K562 (cell line): ENCODE data around the gene MAPKAPK2. TPM values are rescaled to one million over a fixed set of nuclear protein-coding genes. Genes with fewer than 3 reads are reported as not detected.

Experiments used
- ARID2 ChIP-seq: fragments of 450-650 bp; IDR thresholded peaks from 2 replicates; pipeline ENCODE4 v1.6.1; 2017; ENCODE audit warnings: antibody characterized with exemption, mild to moderate bottlenecking
- ERF ChIP-seq: fragments of 450-650 bp; formaldehyde crosslinking; IDR thresholded peaks from 2 replicates; pipeline ENCODE4 v1.4.0; 2020; ENCODE audit warnings: mild to moderate bottlenecking, mixed read lengths
- HDAC3 ChIP-seq: fragments of 450-650 bp; IDR thresholded peaks from 2 replicates; pipeline ENCODE4 v1.6.1; 2018; ENCODE audit warnings: borderline replicate concordance, mild to moderate bottlenecking, moderate library complexity; ENCODE audit not compliant: partially characterized antibody
- HEY1 ChIP-seq: fragments of 250-450 bp; sonication (Bioruptor Pico); IDR thresholded peaks from 2 replicates; pipeline ENCODE4 v1.5.0; 2020; ENCODE audit warnings: mild to moderate bottlenecking, moderate library complexity, borderline replicate concordance
- KAT8 ChIP-seq: fragments of 450-650 bp; IDR thresholded peaks from 2 replicates; pipeline ENCODE4 v1.6.1; 2016; ENCODE audit warnings: low read depth, mild to moderate bottlenecking
- NFE2L1 ChIP-seq: fragments of 450-650 bp; IDR thresholded peaks from 2 replicates; pipeline ENCODE4 v1.6.1; 2016; ENCODE audit warnings: missing genetic modification characterization, low read depth, mild to moderate bottlenecking, missing compliant biosample characterization, moderate library complexity, borderline replicate concordance
- NR2F6 ChIP-seq: fragments of 450-650 bp; formaldehyde crosslinking; IDR thresholded peaks from 2 replicates; pipeline ENCODE4 v1.4.0; 2020; ENCODE audit warnings: mild to moderate bottlenecking
- PCBP1 ChIP-seq: fragments of 200-400 bp; formaldehyde crosslinking; IDR thresholded peaks from 2 replicates; pipeline ENCODE4 v1.6.1; 2018; ENCODE audit warnings: mild to moderate bottlenecking, low read depth, low read length; ENCODE audit not compliant: poor library complexity, severe bottlenecking
- SIN3B ChIP-seq: fragments of 450-650 bp; IDR thresholded peaks from 2 replicates; pipeline ENCODE4 v1.6.1; 2017; ENCODE audit warnings: low read depth, mild to moderate bottlenecking, moderate library complexity
- SREBF1 ChIP-seq: fragments of 150-350 bp; IDR thresholded peaks from 2 replicates; pipeline ENCODE4 v1.6.1; 2014; ENCODE audit warnings: antibody characterized with exemption, low read depth, low read length, borderline replicate concordance
- STAT5A ChIP-seq: IDR thresholded peaks from 2 replicates; pipeline ENCODE4 v1.6.1; 2012; ENCODE audit warnings: low read length, inconsistent platforms, borderline replicate concordance
- TEAD4 ChIP-seq, 2 experiments: sonication (generic) in 1 of 2; formaldehyde crosslinking in 1 of 2; IDR thresholded peaks; 2 replicates each; pipeline versions ENCODE4 v1.6.1 to v1.8.0; 2012 to 2022; ENCODE audit warnings: borderline replicate concordance in 1 of 2, inconsistent platforms in 1 of 2, low read length in 1 of 2, mild to moderate bottlenecking in 1 of 2, missing genetic modification reagents in 1 of 2
- ZFPM2 ChIP-seq: fragments of 250-450 bp; sonication (Bioruptor Pico); IDR thresholded peaks from 2 replicates; pipeline ENCODE4 v1.5.1; 2022; ENCODE audit warnings: mild to moderate bottlenecking
- ZNF23 ChIP-seq: fragments of 250-450 bp; sonication (Bioruptor Pico); IDR thresholded peaks from 2 replicates; pipeline ENCODE4 v1.4.0; 2020; ENCODE audit warnings: mild to moderate bottlenecking
- ZNF583 ChIP-seq: fragments of 250-450 bp; sonication (Bioruptor Pico); IDR thresholded peaks from 2 replicates; pipeline ENCODE4 v1.4.0; 2020
- ZNF699 ChIP-seq: fragments of 250-450 bp; sonication (Bioruptor Pico); IDR thresholded peaks from 2 replicates; pipeline ENCODE4 v1.8.0; 2021; ENCODE audit warnings: mild to moderate bottlenecking, moderate library complexity; ENCODE audit not compliant: insufficient replicate concordance
- polyA plus RNA-seq, 8 experiments: library from polyadenylated mRNA; depleted of rRNA in 4 of 8; stranded (reverse) in 5 of 8; unstranded in 3 of 8; fragments of >200 nt; fragmentation: Nextera tagmentation in 2 of 8; fragmentation: Illumina TruSeq in 1 of 8; extraction: Ambion mirVana in 2 of 8; extraction: Trizol in 1 of 8; gene quantifications; 2 replicates each; pipeline versions ENCODE4 v1.2.1 to v1.2.3, GENCODE V29; 2011 to 2014; ENCODE audit warnings: inconsistent platforms in 1 of 8, missing spikeins in 1 of 8
- total RNA-seq, 7 experiments: library from RNA; depleted of rRNA in 6 of 7; stranded (reverse); fragments of >200 nt in 6 of 7; fragmentation: Illumina TruSeq in 2 of 7; extraction: Trizol in 2 of 7; gene quantifications; 2 replicates each; pipeline versions ENCODE4 v1.2.1 to v1.2.3, GENCODE V29; 2011 to 2021; ENCODE audit warnings: low replicate concordance in 1 of 7
- TF ChIP-seq, protein P1 (sequence below): sonication (generic); formaldehyde crosslinking; IDR thresholded peaks from 2 replicates; pipeline ENCODE4 v1.8.1; 2023; ENCODE audit warnings: missing genetic modification reagents, mild to moderate bottlenecking, borderline replicate concordance
- TF ChIP-seq, protein P2 (sequence below): fragments of 250-450 bp; sonication (Bioruptor Pico); IDR thresholded peaks from 2 replicates; pipeline ENCODE4 v1.5.0; 2021
- TF ChIP-seq, protein P3 (sequence below): fragments of 450-650 bp; formaldehyde crosslinking; conservative IDR thresholded peaks from 2 replicates; pipeline ENCODE4 v1.4.0; 2022; ENCODE audit warnings: mild to moderate bottlenecking, missing genetic modification characterization
- TF ChIP-seq, protein P4 (sequence below), 2 experiments: fragments of 450-650 bp in 1 of 2; sonication (generic) in 1 of 2; formaldehyde crosslinking in 1 of 2; IDR thresholded peaks in 1 of 2; conservative IDR thresholded peaks in 1 of 2; 2 replicates each; pipeline versions ENCODE4 v1.6.1 to v1.8.1; 2016 to 2023; ENCODE audit warnings: mild to moderate bottlenecking in 2 of 2, moderate library complexity in 2 of 2, inconsistent platforms in 1 of 2, missing genetic modification reagents in 1 of 2

MAPKAPK2 gene
- total and polyA plus RNA-seq, 9 of the 15 experiments (the other 6 are each of a cell fraction or from before 2014, with no cell fraction given) = 0.63 to 94.2 (median 52.1) TPM

DNA sequence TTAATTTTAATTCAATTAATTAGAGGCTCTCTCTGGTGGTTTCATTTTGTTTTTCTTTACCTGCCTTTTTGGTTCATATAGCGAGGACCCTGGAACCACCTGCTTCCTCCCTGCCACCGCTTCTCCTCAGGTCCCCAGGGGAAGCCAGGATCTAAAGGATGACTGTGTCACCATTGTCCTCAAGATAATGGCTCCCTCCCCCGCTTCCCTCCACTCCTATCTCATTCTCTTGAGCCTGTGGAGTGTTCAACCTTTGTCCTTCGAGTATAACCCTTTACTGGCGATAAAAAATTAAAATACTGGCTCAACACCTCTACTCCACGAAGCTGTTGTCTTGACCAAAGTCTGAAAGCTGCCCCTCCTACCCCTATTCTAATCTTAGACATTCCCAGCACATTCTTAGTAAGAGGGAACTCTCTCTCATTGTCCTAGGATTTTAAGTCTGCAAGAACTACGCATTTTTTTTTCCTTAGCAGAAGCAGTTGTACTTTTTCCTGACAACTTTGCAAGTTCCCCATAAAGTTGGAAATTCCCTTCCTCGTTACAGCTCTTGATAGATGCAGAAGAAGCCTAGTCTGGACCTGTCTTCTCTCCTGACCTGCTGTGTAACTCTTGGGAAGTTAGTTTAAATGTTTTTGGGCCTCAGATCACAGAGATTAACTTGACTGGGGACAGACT, 12.6 kb upstream of the MAPKAPK2 start (continued):
- peak; percentile 82 for TF ChIP-seq TEAD4 (IDR thresholded peaks at IDR 0.05; ENCODE audit: low read length)
- TF ChIP-seq TEAD4 (CRISPR knock-in tag; IDR thresholded peaks at IDR 0.05; ENCODE audit: borderline replicate concordance) = no peak
- TF ChIP-seq ERF (CRISPR knock-in tag) = no peak
- TF ChIP-seq, protein P1, sequence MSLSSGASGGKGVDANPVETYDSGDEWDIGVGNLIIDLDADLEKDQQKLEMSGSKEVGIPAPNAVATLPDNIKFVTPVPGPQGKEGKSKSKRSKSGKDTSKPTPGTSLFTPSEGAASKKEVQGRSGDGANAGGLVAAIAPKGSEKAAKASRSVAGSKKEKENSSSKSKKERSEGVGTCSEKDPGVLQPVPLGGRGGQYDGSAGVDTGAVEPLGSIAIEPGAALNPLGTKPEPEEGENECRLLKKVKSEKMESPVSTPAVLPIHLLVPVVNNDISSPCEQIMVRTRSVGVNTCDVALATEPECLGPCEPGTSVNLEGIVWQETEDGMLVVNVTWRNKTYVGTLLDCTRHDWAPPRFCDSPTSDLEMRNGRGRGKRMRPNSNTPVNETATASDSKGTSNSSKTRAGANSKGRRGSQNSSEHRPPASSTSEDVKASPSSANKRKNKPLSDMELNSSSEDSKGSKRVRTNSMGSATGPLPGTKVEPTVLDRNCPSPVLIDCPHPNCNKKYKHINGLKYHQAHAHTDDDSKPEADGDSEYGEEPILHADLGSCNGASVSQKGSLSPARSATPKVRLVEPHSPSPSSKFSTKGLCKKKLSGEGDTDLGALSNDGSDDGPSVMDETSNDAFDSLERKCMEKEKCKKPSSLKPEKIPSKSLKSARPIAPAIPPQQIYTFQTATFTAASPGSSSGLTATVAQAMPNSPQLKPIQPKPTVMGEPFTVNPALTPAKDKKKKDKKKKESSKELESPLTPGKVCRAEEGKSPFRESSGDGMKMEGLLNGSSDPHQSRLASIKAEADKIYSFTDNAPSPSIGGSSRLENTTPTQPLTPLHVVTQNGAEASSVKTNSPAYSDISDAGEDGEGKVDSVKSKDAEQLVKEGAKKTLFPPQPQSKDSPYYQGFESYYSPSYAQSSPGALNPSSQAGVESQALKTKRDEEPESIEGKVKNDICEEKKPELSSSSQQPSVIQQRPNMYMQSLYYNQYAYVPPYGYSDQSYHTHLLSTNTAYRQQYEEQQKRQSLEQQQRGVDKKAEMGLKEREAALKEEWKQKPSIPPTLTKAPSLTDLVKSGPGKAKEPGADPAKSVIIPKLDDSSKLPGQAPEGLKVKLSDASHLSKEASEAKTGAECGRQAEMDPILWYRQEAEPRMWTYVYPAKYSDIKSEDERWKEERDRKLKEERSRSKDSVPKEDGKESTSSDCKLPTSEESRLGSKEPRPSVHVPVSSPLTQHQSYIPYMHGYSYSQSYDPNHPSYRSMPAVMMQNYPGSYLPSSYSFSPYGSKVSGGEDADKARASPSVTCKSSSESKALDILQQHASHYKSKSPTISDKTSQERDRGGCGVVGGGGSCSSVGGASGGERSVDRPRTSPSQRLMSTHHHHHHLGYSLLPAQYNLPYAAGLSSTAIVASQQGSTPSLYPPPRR = no peak
- TF ChIP-seq SIN3B = no peak
- TF ChIP-seq ZNF699 = no peak
- TF ChIP-seq NFE2L1 (tag) = no peak
- no peak for TF ChIP-seq PCBP1
- peak; percentile 71 for TF ChIP-seq STAT5A
- TF ChIP-seq, protein P2, sequence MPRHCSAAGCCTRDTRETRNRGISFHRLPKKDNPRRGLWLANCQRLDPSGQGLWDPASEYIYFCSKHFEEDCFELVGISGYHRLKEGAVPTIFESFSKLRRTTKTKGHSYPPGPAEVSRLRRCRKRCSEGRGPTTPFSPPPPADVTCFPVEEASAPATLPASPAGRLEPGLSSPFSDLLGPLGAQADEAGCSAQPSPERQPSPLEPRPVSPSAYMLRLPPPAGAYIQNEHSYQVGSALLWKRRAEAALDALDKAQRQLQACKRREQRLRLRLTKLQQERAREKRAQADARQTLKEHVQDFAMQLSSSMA = no peak
- no peak for TF ChIP-seq ZFPM2
- TF ChIP-seq KAT8 = no peak
- TF ChIP-seq HDAC3 = no peak
- peak; percentile 40 for TF ChIP-seq ZNF583 (CRISPR knock-in tag)
- no peak for TF ChIP-seq NR2F6 (CRISPR knock-in tag)
- TF ChIP-seq SREBF1 = no peak
- TF ChIP-seq ZNF23 (CRISPR knock-in tag) = no peak
- TF ChIP-seq, protein P3, sequence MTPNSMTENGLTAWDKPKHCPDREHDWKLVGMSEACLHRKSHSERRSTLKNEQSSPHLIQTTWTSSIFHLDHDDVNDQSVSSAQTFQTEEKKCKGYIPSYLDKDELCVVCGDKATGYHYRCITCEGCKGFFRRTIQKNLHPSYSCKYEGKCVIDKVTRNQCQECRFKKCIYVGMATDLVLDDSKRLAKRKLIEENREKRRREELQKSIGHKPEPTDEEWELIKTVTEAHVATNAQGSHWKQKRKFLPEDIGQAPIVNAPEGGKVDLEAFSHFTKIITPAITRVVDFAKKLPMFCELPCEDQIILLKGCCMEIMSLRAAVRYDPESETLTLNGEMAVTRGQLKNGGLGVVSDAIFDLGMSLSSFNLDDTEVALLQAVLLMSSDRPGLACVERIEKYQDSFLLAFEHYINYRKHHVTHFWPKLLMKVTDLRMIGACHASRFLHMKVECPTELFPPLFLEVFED (CRISPR knock-in tag) = 0 out of 2 replicates have a peak, but pooled peaks have one; percentile 17
- peak; percentile 22; the same call in 1 of the 2 replicates for TF ChIP-seq ARID2
- TF ChIP-seq, protein P4, sequence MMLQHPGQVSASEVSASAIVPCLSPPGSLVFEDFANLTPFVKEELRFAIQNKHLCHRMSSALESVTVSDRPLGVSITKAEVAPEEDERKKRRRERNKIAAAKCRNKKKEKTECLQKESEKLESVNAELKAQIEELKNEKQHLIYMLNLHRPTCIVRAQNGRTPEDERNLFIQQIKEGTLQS (IDR thresholded peaks at IDR 0.05) = peak; percentile 53; the same call in 1 of the 2 replicates
- TF ChIP-seq, protein P4 (CRISPR knock-in tag; conservative IDR thresholded peaks at IDR 0.05) = no peak
- no peak for TF ChIP-seq HEY1 (CRISPR knock-in tag)
